ENCODE measurements around the gene FAM219A. TPM values are rescaled to one million over a fixed set of nuclear protein-coding genes. Genes with fewer than 3 reads are reported as not detected.

FAM219A gene
- total RNA-seq, 1 donor from 2014 or later: 16.8 TPM

- Histone ChIP-seq H3K4me3 (ENCODE audit: low read depth, low read length) (no peak overlapping the region), H3K27me3 (ENCODE audit: control insufficient read depth, insufficient read depth, low read length) (peaks cover 6% of the 10 kb centered on the region), H3K36me3 (ENCODE audit: control insufficient read depth, insufficient read depth, low read length) (no peaks in the 10 kb centered on the region)
- DNase-seq (ENCODE audit: low read depth): no peak
- no peak for TF ChIP-seq CTCF (IDR thresholded peaks at IDR 0.05; ENCODE audit: insufficient read depth, low read length, poor library complexity, severe bottlenecking)
These were observed 21.1 kb upstream of the FAM219A start for GRCh38 chr9:34479431-34479866.

GRCh38 chr9:34477541-34477940 lies 19.2 kb upstream of the FAM219A start:
- no peak for TF ChIP-seq CTCF (IDR thresholded peaks at IDR 0.05; ENCODE audit: insufficient read depth, low read length, poor library complexity, severe bottlenecking)
- Histone ChIP-seq H3K36me3 (ENCODE audit: control insufficient read depth, insufficient read depth, low read length) (no peaks in the 10 kb centered on the region), H3K4me3 (ENCODE audit: low read depth, low read length) (no peak overlapping the region), H3K27me3 (ENCODE audit: control insufficient read depth, insufficient read depth, low read length) (peaks cover 6% of the 10 kb centered on the region)
- no peak for DNase-seq (ENCODE audit: low read depth)

- no peak for TF ChIP-seq CTCF (IDR thresholded peaks at IDR 0.05; ENCODE audit: insufficient read depth, low read length, poor library complexity, severe bottlenecking)
- Histone ChIP-seq H3K36me3 (ENCODE audit: control insufficient read depth, insufficient read depth, low read length) (no peaks in the 10 kb centered on the region), H3K4me3 (ENCODE audit: low read depth, low read length) (no peak overlapping the region), H3K27me3 (ENCODE audit: control insufficient read depth, insufficient read depth, low read length) (peaks cover 6% of the 10 kb centered on the region)
- DNase-seq (ENCODE audit: low read depth): no peak
These were observed 16.7 kb upstream of the FAM219A start for GRCh38 chr9:34475097-34475496.

GRCh38 chr9:34465468-34465867 lies 7.1 kb upstream of the FAM219A start:
- no peak for TF ChIP-seq CTCF (IDR thresholded peaks at IDR 0.05; ENCODE audit: insufficient read depth, low read length, poor library complexity, severe bottlenecking)
- H3K36me3 ChIP-seq (ENCODE audit: control insufficient read depth, insufficient read depth, low read length): no peaks in the 10 kb centered on the region
- no peak overlapping the region for H3K4me3 ChIP-seq (ENCODE audit: low read depth, low read length)
- no peaks in the 10 kb centered on the region for H3K27me3 ChIP-seq (ENCODE audit: control insufficient read depth, insufficient read depth, low read length)
- DNase-seq (ENCODE audit: low read depth): no peak

GRCh38 chr9:34464571-34464970 lies 6.2 kb upstream of the FAM219A start:
- Histone ChIP-seq H3K27me3 (ENCODE audit: control insufficient read depth, insufficient read depth, low read length) (no peaks in the 10 kb centered on the region), H3K4me3 (ENCODE audit: low read depth, low read length) (no peak overlapping the region), H3K36me3 (ENCODE audit: control insufficient read depth, insufficient read depth, low read length) (no peaks in the 10 kb centered on the region)
- DNase-seq (ENCODE audit: low read depth): no peak
- TF ChIP-seq CTCF (IDR thresholded peaks at IDR 0.05; ENCODE audit: insufficient read depth, low read length, poor library complexity, severe bottlenecking): no peak

- no peak for DNase-seq (ENCODE audit: low read depth)
- no peaks in the 10 kb centered on the region for H3K36me3 ChIP-seq (ENCODE audit: control insufficient read depth, insufficient read depth, low read length)
These were observed 5.5 kb upstream of the FAM219A start for GRCh38 chr9:34463901-34464232.

More at GRCh38 chr9:34463901-34464232, 5.5 kb upstream of the FAM219A start:
- H3K27me3 ChIP-seq (ENCODE audit: control insufficient read depth, insufficient read depth, low read length): no peaks in the 10 kb centered on the region
- TF ChIP-seq CTCF (IDR thresholded peaks at IDR 0.05; ENCODE audit: insufficient read depth, low read length, poor library complexity, severe bottlenecking): no peak
- no peak overlapping the region for H3K4me3 ChIP-seq (ENCODE audit: low read depth, low read length)
